Inferior parietal cortex (tissue), 1 donor: Measurements from ENCODE around the gene C1QTNF8.

ENCODE experiments used
- DNase-seq: peaks from one replicate; pipeline ENCODE4 v3.0.0-alpha.2; 2016; ENCODE audit errors: extremely low spot score

Gene C1QTNF8

GRCh38 chr16:1077877-1078578 is 18.0 kb downstream of the C1QTNF8 start:
- no peak for DNase-seq

GRCh38 chr16:1076801-1077576 is 19.1 kb downstream of the C1QTNF8 start:
- no peak for DNase-seq

GRCh38 chr16:1075546-1075945 is 20.5 kb downstream of the C1QTNF8 start:
- no peak for DNase-seq

- no peak for DNase-seq
Measured at GRCh38 chr16:1074379-1074649, 21.7 kb downstream of the C1QTNF8 start.

GRCh38 chr16:1073566-1074378 is 22.3 kb downstream of the C1QTNF8 start:
- DNase-seq: no peak

- no peak for DNase-seq
Measured at GRCh38 chr16:1073262-1073558, 22.8 kb downstream of the C1QTNF8 start.

GRCh38 chr16:1072526-1073261 is 23.4 kb downstream of the C1QTNF8 start, which contains the start of gene SSTR5:
TSS of gene SSTR5 (plus strand) at chr16:1072747. CDS start at chr16:1078869, 6,122 bp downstream.
- DNase-seq: no peak

GRCh38 chr16:1071561-1072225 is 24.4 kb downstream of the C1QTNF8 start:
- DNase-seq: no peak

GRCh38 chr16:1070864-1071408 is 25.1 kb downstream of the C1QTNF8 start:
- DNase-seq: no peak

GRCh38 chr16:1070084-1070863 is 25.8 kb downstream of the C1QTNF8 start:
- DNase-seq: no peak

GRCh38 chr16:1069154-1069553 is 26.9 kb downstream of the C1QTNF8 start:
- no peak for DNase-seq

- DNase-seq: no peak
Measured at GRCh38 chr16:1068451-1068850, 27.6 kb downstream of the C1QTNF8 start.

- DNase-seq: no peak
Measured at GRCh38 chr16:1067629-1068028, 28.4 kb downstream of the C1QTNF8 start.

- no peak for DNase-seq
Measured at GRCh38 chr16:1066584-1067172, 29.4 kb downstream of the C1QTNF8 start.

- DNase-seq: no peak
Measured at GRCh38 chr16:1065469-1066128, 30.4 kb downstream of the C1QTNF8 start.

- no peak for DNase-seq
Measured at GRCh38 chr16:1063728-1064127, 32.3 kb downstream of the C1QTNF8 start.

GRCh38 chr16:1062895-1063294 is 33.1 kb downstream of the C1QTNF8 start:
- DNase-seq: no peak

GRCh38 chr16:1061769-1062505 is 34.1 kb downstream of the C1QTNF8 start:
- no peak for DNase-seq
